Heart right ventricle (tissue), 16 donors: Measurements from ENCODE around the gene ATP10A. TPM values are rescaled to one million over a fixed set of nuclear protein-coding genes. Genes with fewer than 3 reads are reported as not detected.

Source experiments
- ATAC-seq, 8 donors: fragments of 200-7000 bp; cut with Tn5 transposase; one replicate each; pipeline ENCODE4 v1.9.1; 2020; ENCODE audit warnings: mild to moderate bottlenecking in 8 of 8, moderate library complexity in 8 of 8, moderate number of reproducible peaks in 1 of 8
- DNase-seq, 2 donors: peaks; one replicate each; pipeline ENCODE4 v3.0.0-alpha.2; 2020
- H3K27ac ChIP-seq, 10 donors: fragments of 200-600 bp; sonication (generic) in 2 of 10; one replicate each; pipeline versions ENCODE4 v1.5.0 to v1.8.0; 2020 to 2022; ENCODE audit warnings: mild to moderate bottlenecking in 3 of 10
- H3K27me3 ChIP-seq, 7 donors: fragments of 200-600 bp; one replicate each; pipeline ENCODE4 v1.8.0; 2021 to 2022; ENCODE audit warnings: mild to moderate bottlenecking in 2 of 7
- H3K36me3 ChIP-seq, 9 donors: fragments of 200-600 bp; sonication (generic) in 1 of 9; one replicate each; pipeline versions ENCODE4 v1.5.0 to v1.8.0; 2020 to 2022; ENCODE audit warnings: mild to moderate bottlenecking in 2 of 9
- H3K4me1 ChIP-seq, 9 donors: fragments of 200-600 bp; sonication (generic) in 1 of 9; one replicate each; pipeline versions ENCODE4 v1.5.0 to v1.8.0; 2020 to 2022; ENCODE audit warnings: mild to moderate bottlenecking in 4 of 9
- H3K4me3 ChIP-seq, 10 donors: fragments of 200-600 bp; sonication (generic) in 2 of 10; one replicate each; pipeline versions ENCODE4 v1.5.0 to v1.8.0; 2020 to 2022; ENCODE audit warnings: mild to moderate bottlenecking in 7 of 10, moderate library complexity in 2 of 10
- H3K9me3 ChIP-seq, 11 donors: fragments of 200-600 bp in 10 of 11; sonication (generic) in 2 of 11; one replicate each; pipeline versions ENCODE4 v1.5.0 to v1.8.0; 2013 to 2022; ENCODE audit warnings: mild to moderate bottlenecking in 2 of 11, control low read depth in 1 of 11, moderate library complexity in 1 of 11
- CTCF ChIP-seq, 9 donors: fragments of 200-600 bp; sonication (generic) in 2 of 9; IDR thresholded peaks; one replicate each; pipeline versions ENCODE4 v1.5.0 to v1.8.0; 2021 to 2022; ENCODE audit warnings: antibody characterized with exemption in 9 of 9, mild to moderate bottlenecking in 5 of 9, moderate library complexity in 1 of 9
- WGBS, 2 donors: extraction: QIAGEN DNeasy Blood & Tissue Kit; methylation state at CpG; one replicate each; pipeline ENCODE4 v1.1.7; 2013; ENCODE audit warnings: inconsistent platforms in 1 of 2; 5-methylcytosine and 5-hydroxymethylcytosine counted together
- intact Hi-C, 10 donors: fragments of 100-400 bp; cut with DNase I; formaldehyde crosslinking; loops; one replicate each; pipeline versions ENCODE4 v1.11.1 to v1.14.2; 2022
- polyA plus RNA-seq, 2 donors: library from polyadenylated mRNA; stranded (reverse); fragments of 200-250 nt; gene quantifications; one replicate each; pipeline ENCODE4 v1.2.3, GENCODE V29; 2013
- total RNA-seq, 10 donors: library from RNA; stranded (reverse); fragmentation: NEBNext Ultra II Directional in 3 of 10; extraction: Animal tissue kit (Norgen Biotek cat#: 25700) in 3 of 10; gene quantifications; one replicate each; pipeline versions ENCODE4 v1.2.1 to v1.2.4, GENCODE V29; 2021 to 2023
- donor health status: Arrhythmogenic right ventricular cardiomyopathy.
- donor health status: ischemic (EF 13 %, LVEDD 7.1; RV severe dilation, severe dysfunction).
- donor health status: healthy with polysubstance abuse.
- donor health status: DM: no; HTN: yes; CAD: no.
- donor health status: DM: no; HTN: no; CAD: no.
- donor health status: ischemic (EF 25% LVEDD 6.9; RV normal size, moderate dysfunction).
- donor health status: ischemic (EF 25% LVEDD 5.7; RV mildly dilated, moderate dysfunction).
- donor health status: healthy.
- donor health status: DM: yes; HTN: yes; CAD: no.
- donor health status: Ischemic cardiomyopathy.
- donor health status: ischemic (EF 35%, LVEDD 5.7; RV mildly dilated, moderate dysfunction).
- donor health status: nonischemic (EF 11% LVEDD 7.7; RV severe dilation, severe dysfunction).
- donor health status: DM: yes; HTN: yes; CAD: no.
- donor health status: PGD.
- donor health status: ischemic (EF 29% LVEDD 5.4; RV normal size, mild dysfunction).
- donor health status: nonischemic (EF 23%, LVEDD 6.1; RV moderate dilation, normal function).

ATP10A gene
- total and polyA plus RNA-seq, 12 donors: 0.45 to 2.2 (median 0.89) TPM

DNA sequence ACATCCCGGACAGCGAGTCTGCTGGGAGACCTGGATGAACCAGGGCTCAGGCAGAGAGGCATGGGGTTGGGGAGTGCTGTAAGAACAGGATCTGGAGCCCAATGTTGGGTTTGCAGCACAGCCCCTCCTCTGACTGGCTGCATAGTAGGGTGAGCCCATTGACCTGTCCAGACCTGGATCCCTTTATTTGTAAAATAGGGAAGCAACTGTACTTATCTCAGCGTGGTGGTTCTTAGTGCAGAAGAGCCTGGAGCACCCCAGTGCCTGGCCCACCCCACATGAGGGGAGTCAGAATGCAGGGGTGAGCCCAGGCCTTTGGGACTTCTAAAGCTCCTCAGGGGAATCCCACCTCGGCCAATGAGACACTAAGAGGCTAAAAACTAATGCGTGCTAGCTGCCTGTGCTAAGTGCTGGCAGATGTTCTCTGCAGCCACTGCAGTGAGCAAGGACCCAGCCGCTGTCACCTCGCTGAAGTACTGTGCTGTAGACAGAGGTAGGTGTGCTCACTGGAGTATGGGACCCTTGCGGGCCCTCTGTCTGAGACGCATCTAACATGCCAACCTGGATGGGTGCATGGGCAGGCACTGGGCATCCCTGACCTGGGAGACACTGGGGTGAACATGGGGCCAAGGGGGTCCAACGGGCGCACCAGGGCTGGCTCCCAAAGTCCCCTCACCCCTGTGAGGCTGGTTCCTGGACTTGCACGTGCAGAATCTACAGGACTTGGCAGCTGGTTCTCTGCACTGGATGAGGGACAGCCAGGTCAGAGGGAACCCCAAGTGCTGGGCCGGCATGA is 95.6 kb downstream of the ATP10A start:
- Histone ChIP-seq H3K9me3 (peaks cover 0 to 5% (median 0%) of the 10 kb centered on the region in 11 donors), H3K4me3 (no peak overlapping the region), H3K27me3 (no peaks in the 10 kb centered on the region), H3K27ac (no peak overlapping the region), H3K4me1 (no peaks in the 10 kb centered on the region), H3K36me3 (no peaks in the 10 kb centered on the region)
- ATAC-seq (peak in 1 of 8 donors; percentile 41), DNase-seq (no peak)
- intact Hi-C loops: no loop called here
- TF ChIP-seq CTCF (IDR thresholded peaks at IDR 0.05): no peak
- 90 to 93% methylated on average over 13 of the region's 13 CpGs for WGBS, 2 donors

DNA sequence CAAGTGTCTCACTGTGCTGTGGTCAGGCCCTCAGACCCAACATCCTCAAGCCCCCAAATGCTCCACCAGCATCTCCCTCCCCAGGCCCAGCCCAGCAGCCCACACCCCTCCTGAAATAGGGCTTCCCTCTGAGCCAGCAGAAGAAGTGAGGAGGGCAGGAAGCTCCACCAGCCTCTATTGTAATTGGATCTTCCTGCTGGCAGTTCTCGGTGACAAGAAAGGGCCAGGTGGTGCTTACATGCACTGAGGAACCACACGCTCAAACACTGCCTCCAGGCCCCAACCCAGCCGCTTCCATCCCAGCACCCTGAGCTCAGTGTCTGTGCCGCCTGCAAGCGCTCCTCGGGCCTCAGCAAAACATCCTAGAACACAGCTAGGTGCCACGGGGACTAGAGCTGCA is 96.7 kb downstream of the ATP10A start:
- intact Hi-C loops: no loop called here
- no peak for DNase-seq

GRCh38 chr15:25764980-25765735 is 98.0 kb downstream of the ATP10A start:
- 87% methylated on average over 14 of the region's 14 CpGs for WGBS, 2 donors
- no peak for DNase-seq
- H3K4me3 ChIP-seq: no peak overlapping the region
- ATAC-seq: no peak
- no peaks in the 10 kb centered on the region for H3K27me3 ChIP-seq
- intact Hi-C loops: no loop called here
- TF ChIP-seq CTCF (IDR thresholded peaks at IDR 0.05): no peak
- H3K9me3 ChIP-seq: peaks cover 0 to 5% (median 0%) of the 10 kb centered on the region in 11 donors
- H3K4me1 ChIP-seq: no peaks in the 10 kb centered on the region
- no peak overlapping the region for H3K27ac ChIP-seq
- no peaks in the 10 kb centered on the region for H3K36me3 ChIP-seq

More for the DNA sequence above, 96.7 kb downstream of the ATP10A start:
- H3K36me3 ChIP-seq: no peaks in the 10 kb centered on the region
- no peaks in the 10 kb centered on the region for H3K4me1 ChIP-seq
- 84 to 86% methylated on average over 7 of the region's 7 CpGs for WGBS, 2 donors
- no peak for ATAC-seq
- H3K27me3 ChIP-seq: no peaks in the 10 kb centered on the region
- no peak overlapping the region for H3K27ac ChIP-seq
- no peak for TF ChIP-seq CTCF (IDR thresholded peaks at IDR 0.05)
- H3K4me3 ChIP-seq: no peak overlapping the region
- H3K9me3 ChIP-seq: peaks cover 0 to 5% (median 0%) of the 10 kb centered on the region in 11 donors

DNA sequence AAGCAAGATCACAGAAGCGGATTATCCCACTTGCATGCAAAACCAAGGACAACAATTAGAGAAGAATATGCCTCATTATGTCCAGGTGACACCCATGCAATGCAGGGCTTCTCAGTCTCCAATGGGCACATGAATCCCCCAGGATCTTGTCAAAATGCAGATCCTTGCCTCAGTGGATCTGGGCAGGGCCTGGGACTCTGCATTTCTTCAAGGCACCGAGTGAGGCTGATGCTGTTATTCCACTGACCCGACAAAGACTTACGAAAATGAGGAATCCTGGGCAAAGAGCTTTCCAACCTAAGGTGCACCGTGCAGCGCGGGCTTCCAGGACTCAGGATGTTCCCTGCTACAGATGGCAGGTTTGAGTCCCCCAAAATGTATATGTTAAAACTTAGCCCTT is 99.2 kb downstream of the ATP10A start:
- no peak for DNase-seq
- 95 to 98% methylated on average over 7 of the region's 7 CpGs for WGBS, 2 donors
- no peak overlapping the region for H3K4me3 ChIP-seq
- no peaks in the 10 kb centered on the region for H3K27me3 ChIP-seq
- TF ChIP-seq CTCF (IDR thresholded peaks at IDR 0.05): no peak
- H3K36me3 ChIP-seq: no peaks in the 10 kb centered on the region
- intact Hi-C loops: no loop called here
- no peak overlapping the region for H3K27ac ChIP-seq
- no peak for ATAC-seq
- peaks cover 0 to 5% (median 0%) of the 10 kb centered on the region in 11 donors for H3K9me3 ChIP-seq
- H3K4me1 ChIP-seq: no peaks in the 10 kb centered on the region
